GM12891 (cell line): Measurements from ENCODE around the gene RBSN.
A peak's percentile ranks its signal among the peaks of the same experiment; 100 is the strongest.

Source experiments
- DNase-seq: peaks from one replicate; pipeline ENCODE4 v3.0.0; 2011; ENCODE audit warnings: low spot score; ENCODE audit not compliant: insufficient read length
- FAIRE-seq: peaks from 2 replicates; lab custom pipeline; 2011; peaks lifted over from hg19 to GRCh38; lab: Jason Lieb, UNC
- PAX5 ChIP-seq: IDR thresholded peaks from 2 replicates; pipeline ENCODE4 v1.6.1; 2011; ENCODE audit warnings: low read length, moderate library complexity, mild to moderate bottlenecking; ENCODE audit not compliant: insufficient read depth, severe bottlenecking
- POLR2A ChIP-seq: IDR thresholded peaks from 2 replicates; pipeline ENCODE4 v1.6.1; 2011; ENCODE audit warnings: low read depth, low read length, control low read depth
- POLR2AphosphoS5 ChIP-seq: IDR thresholded peaks from 2 replicates; pipeline ENCODE4 v1.6.1; 2011; ENCODE audit warnings: low read depth, low read length, control low read depth
- POU2F2 ChIP-seq: IDR thresholded peaks from 2 replicates; pipeline ENCODE4 v1.6.1; 2011; ENCODE audit warnings: low read depth, mild to moderate bottlenecking, control low read depth, low read length, moderate library complexity
- SPI1 ChIP-seq: IDR thresholded peaks from 2 replicates; pipeline ENCODE4 v1.6.1; 2011; ENCODE audit warnings: low read depth, low read length, control low read depth
- TAF1 ChIP-seq: IDR thresholded peaks from 2 replicates; pipeline ENCODE4 v1.6.1; 2011; ENCODE audit warnings: low read depth, low read length, control low read depth

The RBSN gene

GRCh38 chr3:15102256-15102655 is 3.3 kb upstream of the RBSN start:
- TF ChIP-seq SPI1 (no peak), POLR2AphosphoS5 (no peak), POU2F2 (no peak), POLR2A (no peak), TAF1 (no peak), PAX5 (no peak)
- no peak for DNase-seq
- FAIRE-seq, result no peak

- DNase-seq (no peak), FAIRE-seq (peak; percentile 41)
- TF ChIP-seq PAX5 (no peak), TAF1 (no peak), POLR2A (no peak), POLR2AphosphoS5 (no peak), POU2F2 (no peak; the same call in 1 of the 2 replicates), SPI1 (no peak)
These were observed 583 bp upstream of the RBSN start for GRCh38 chr3:15099364-15100098.

GRCh38 chr3:15097891-15098290 is 1.1 kb downstream of the RBSN start:
- TF ChIP-seq SPI1 (peak; percentile 92), POLR2AphosphoS5 (no peak)
- DNase-seq (no peak), FAIRE-seq (peak; percentile 38)

- FAIRE-seq (no peak), DNase-seq (no peak)
- TF ChIP-seq POLR2AphosphoS5 (no peak), POU2F2 (no peak), TAF1 (no peak), SPI1 (no peak), POLR2A (no peak), PAX5 (no peak)
These were observed 2.9 kb downstream of the RBSN start for GRCh38 chr3:15096046-15096445.

GRCh38 chr3:15094187-15094875 is 4.6 kb downstream of the RBSN start:
- TF ChIP-seq TAF1 (no peak), PAX5 (no peak), POU2F2 (no peak), POLR2A (no peak), POLR2AphosphoS5 (no peak), SPI1 (no peak)
- DNase-seq (no peak), FAIRE-seq (no peak)

- no peak for FAIRE-seq
- no peak for DNase-seq
- TF ChIP-seq POU2F2, result no peak
- TF ChIP-seq TAF1, result no peak
- no peak for TF ChIP-seq SPI1
- TF ChIP-seq PAX5, result no peak
- no peak for TF ChIP-seq POLR2AphosphoS5
- no peak for TF ChIP-seq POLR2A
These were observed 6.3 kb downstream of the RBSN start for GRCh38 chr3:15092686-15093085.

GRCh38 chr3:15091575-15091974 is 7.4 kb downstream of the RBSN start:
- FAIRE-seq (no peak), DNase-seq (no peak)
- TF ChIP-seq SPI1 (no peak), PAX5 (no peak), TAF1 (no peak), POLR2A (no peak), POU2F2 (no peak), POLR2AphosphoS5 (no peak)

GRCh38 chr3:15089201-15089600 is 9.7 kb downstream of the RBSN start:
- DNase-seq, result no peak
- TF ChIP-seq POLR2AphosphoS5, result no peak
- no peak for TF ChIP-seq SPI1
- no peak for TF ChIP-seq POLR2A
- FAIRE-seq, result no peak

GRCh38 chr3:15086699-15087098 is 12.2 kb downstream of the RBSN start:
- FAIRE-seq (no peak), DNase-seq (no peak)
- TF ChIP-seq PAX5, result no peak
- TF ChIP-seq POLR2A, result no peak
- TF ChIP-seq POU2F2, result no peak
- no peak for TF ChIP-seq SPI1
- TF ChIP-seq TAF1, result no peak
- no peak for TF ChIP-seq POLR2AphosphoS5

GRCh38 chr3:15086263-15086662 is 12.7 kb downstream of the RBSN start:
- no peak for FAIRE-seq
- no peak for DNase-seq
- no peak for TF ChIP-seq POLR2A
- no peak for TF ChIP-seq POLR2AphosphoS5
- no peak for TF ChIP-seq PAX5
- no peak for TF ChIP-seq TAF1
- TF ChIP-seq SPI1, result no peak
- no peak for TF ChIP-seq POU2F2
